Measurements from ENCODE around the gene SNAI3.

- TF ChIP-seq POLR2A (IDR thresholded peaks at IDR 0.05; ENCODE audit: low read depth, low read length) (no peak), CTCF (conservative IDR thresholded peaks at IDR 0.05; ENCODE audit: low read depth, low read length) (peak; percentile 26; the same call in 1 of the 2 replicates), SMC3 (IDR thresholded peaks at IDR 0.05; ENCODE audit: low read depth, low read length) (no peak), MAFK (IDR thresholded peaks at IDR 0.05; ENCODE audit: low read depth, low read length) (no peak), CHD1 (IDR thresholded peaks at IDR 0.05; ENCODE audit: low read depth, low read length) (no peak), MXI1 (IDR thresholded peaks at IDR 0.05; ENCODE audit: borderline replicate concordance, low read depth, low read length) (no peak), BHLHE40 (IDR thresholded peaks at IDR 0.05; ENCODE audit: low read depth, low read length) (no peak), ELK1 (IDR thresholded peaks at IDR 0.05; ENCODE audit: borderline replicate concordance, low read depth, low read length) (no peak), CEBPB (IDR thresholded peaks at IDR 0.05; ENCODE audit: low read depth, low read length) (no peak)
Measured at GRCh38 chr16:88672776-88673175, 13.5 kb downstream of the SNAI3 start.

All from IMR-90 (cell line).